ENCODE results near the gene BAZ2A.
A peak's percentile ranks its signal among the peaks of the same experiment; 100 is the strongest.

The BAZ2A gene

GRCh38 chr12:56629459-56630179 is 507 bp downstream of the BAZ2A start (continued):
- TF ChIP-seq TSHZ2 (CRISPR knock-in tag; IDR thresholded peaks at IDR 0.05) (no peak), PPARA (CRISPR knock-in tag; IDR thresholded peaks at IDR 0.05; ENCODE audit: borderline replicate concordance) (no peak), CSDC2 (CRISPR knock-in tag; IDR thresholded peaks at IDR 0.05) (no peak), SNAI2 (CRISPR knock-in tag; IDR thresholded peaks at IDR 0.05) (no peak), TCF4 (CRISPR knock-in tag; IDR thresholded peaks at IDR 0.05; ENCODE audit: borderline replicate concordance) (no peak), CREB5 (CRISPR knock-in tag; IDR thresholded peaks at IDR 0.05; ENCODE audit: low read depth) (no peak)

- TF ChIP-seq SNAI2 (CRISPR knock-in tag; IDR thresholded peaks at IDR 0.05): no peak
- TF ChIP-seq RARB (CRISPR knock-in tag; IDR thresholded peaks at IDR 0.05): no peak
- no peak for TF ChIP-seq ISL1 (CRISPR knock-in tag; IDR thresholded peaks at IDR 0.05)
- TF ChIP-seq TOX (CRISPR knock-in tag; IDR thresholded peaks at IDR 0.05; ENCODE audit: borderline replicate concordance): no peak
- no peak for TF ChIP-seq POU6F1 (CRISPR knock-in tag; IDR thresholded peaks at IDR 0.05; ENCODE audit: borderline replicate concordance, low read depth)
- TF ChIP-seq ARNTL (CRISPR knock-in tag; IDR thresholded peaks at IDR 0.05; ENCODE audit: borderline replicate concordance, low read depth): no peak
- TF ChIP-seq PATZ1 (CRISPR knock-in tag; IDR thresholded peaks at IDR 0.05; ENCODE audit: borderline replicate concordance): no peak
- ATAC-seq: peak; percentile 42
Measured at GRCh38 chr12:56628671-56629458, 1.3 kb downstream of the BAZ2A start.

- ATAC-seq: no peak
- TF ChIP-seq ISL1 (CRISPR knock-in tag; IDR thresholded peaks at IDR 0.05): no peak
- TF ChIP-seq BACH2 (CRISPR knock-in tag; IDR thresholded peaks at IDR 0.05; ENCODE audit: borderline replicate concordance): no peak
- TF ChIP-seq ZNF70 (CRISPR knock-in tag; IDR thresholded peaks at IDR 0.05): no peak
- no peak for TF ChIP-seq ZC3H10 (CRISPR knock-in tag; IDR thresholded peaks at IDR 0.05)
- TF ChIP-seq OSR1 (CRISPR knock-in tag; IDR thresholded peaks at IDR 0.05): no peak
- no peak for TF ChIP-seq POU6F1 (CRISPR knock-in tag; IDR thresholded peaks at IDR 0.05; ENCODE audit: borderline replicate concordance, low read depth)
- no peak for TF ChIP-seq CSDC2 (CRISPR knock-in tag; IDR thresholded peaks at IDR 0.05)
- no peak for TF ChIP-seq TSHZ2 (CRISPR knock-in tag; IDR thresholded peaks at IDR 0.05)
- TF ChIP-seq ZFP3 (CRISPR knock-in tag; IDR thresholded peaks at IDR 0.05): no peak
- TF ChIP-seq ZFP30 (CRISPR knock-in tag; IDR thresholded peaks at IDR 0.05): no peak
- no peak for TF ChIP-seq TOX (CRISPR knock-in tag; IDR thresholded peaks at IDR 0.05; ENCODE audit: borderline replicate concordance)
- no peak for TF ChIP-seq ARNTL (CRISPR knock-in tag; IDR thresholded peaks at IDR 0.05; ENCODE audit: borderline replicate concordance, low read depth)
- TF ChIP-seq PATZ1 (CRISPR knock-in tag; IDR thresholded peaks at IDR 0.05; ENCODE audit: borderline replicate concordance): no peak
- TF ChIP-seq CREB5 (CRISPR knock-in tag; IDR thresholded peaks at IDR 0.05; ENCODE audit: low read depth): no peak
- no peak for TF ChIP-seq SNAI2 (CRISPR knock-in tag; IDR thresholded peaks at IDR 0.05)
- TF ChIP-seq RARB (CRISPR knock-in tag; IDR thresholded peaks at IDR 0.05): no peak
Measured at GRCh38 chr12:56626701-56627100, 3.4 kb downstream of the BAZ2A start.
